Measurements from ENCODE around the gene TENT4A. TPM values are rescaled to one million over a fixed set of nuclear protein-coding genes. Genes with fewer than 3 reads are reported as not detected.

TENT4A gene
- total and polyA plus RNA-seq, 12 donors, result 4.2 to 13.7 (median 11.3) TPM

DNA sequence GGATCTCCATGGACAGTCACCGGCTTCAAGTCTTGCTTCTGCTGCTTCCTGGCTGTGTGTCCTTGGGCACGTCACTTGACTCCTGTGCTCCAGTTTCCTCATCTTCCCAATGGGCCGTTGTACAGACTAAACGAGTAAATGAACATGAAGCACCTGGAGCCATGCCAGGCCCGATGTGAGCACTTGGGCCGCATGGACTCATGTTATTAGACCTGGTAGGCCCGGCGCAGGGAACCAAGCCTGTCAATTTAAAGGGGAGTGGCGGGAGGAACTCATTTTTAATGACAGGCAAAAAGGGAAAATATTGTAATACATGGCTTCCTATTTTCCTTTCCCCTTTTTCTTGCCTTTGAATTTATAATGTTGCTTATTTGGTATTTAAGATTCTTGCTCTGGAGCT, 47.5 kb downstream of the TENT4A start:
- TF ChIP-seq, protein P1, sequence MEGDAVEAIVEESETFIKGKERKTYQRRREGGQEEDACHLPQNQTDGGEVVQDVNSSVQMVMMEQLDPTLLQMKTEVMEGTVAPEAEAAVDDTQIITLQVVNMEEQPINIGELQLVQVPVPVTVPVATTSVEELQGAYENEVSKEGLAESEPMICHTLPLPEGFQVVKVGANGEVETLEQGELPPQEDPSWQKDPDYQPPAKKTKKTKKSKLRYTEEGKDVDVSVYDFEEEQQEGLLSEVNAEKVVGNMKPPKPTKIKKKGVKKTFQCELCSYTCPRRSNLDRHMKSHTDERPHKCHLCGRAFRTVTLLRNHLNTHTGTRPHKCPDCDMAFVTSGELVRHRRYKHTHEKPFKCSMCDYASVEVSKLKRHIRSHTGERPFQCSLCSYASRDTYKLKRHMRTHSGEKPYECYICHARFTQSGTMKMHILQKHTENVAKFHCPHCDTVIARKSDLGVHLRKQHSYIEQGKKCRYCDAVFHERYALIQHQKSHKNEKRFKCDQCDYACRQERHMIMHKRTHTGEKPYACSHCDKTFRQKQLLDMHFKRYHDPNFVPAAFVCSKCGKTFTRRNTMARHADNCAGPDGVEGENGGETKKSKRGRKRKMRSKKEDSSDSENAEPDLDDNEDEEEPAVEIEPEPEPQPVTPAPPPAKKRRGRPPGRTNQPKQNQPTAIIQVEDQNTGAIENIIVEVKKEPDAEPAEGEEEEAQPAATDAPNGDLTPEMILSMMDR (IDR thresholded peaks at IDR 0.05), result no peak
- WGBS, 2 donors, result 70 to 78% methylated on average over 9 of the region's 9 CpGs
- peaks cover 0 to 6% (median 0%) of the 10 kb centered on the region in 11 donors for H3K9me3 ChIP-seq
- intact Hi-C loops (cut with DNase I), result loop anchor here in 5 of 10 donors (10.0 kb wide), 2 partner anchors 634 to 984 kb away; partner anchors contain the start of gene ADCY2 (in 2 of the 5)
- no peaks in the 10 kb centered on the region for H3K27me3 ChIP-seq
- DNase-seq, result no peak
- peaks cover 0 to 7% (median 2%) of the 10 kb centered on the region in 9 donors for H3K4me1 ChIP-seq
- peaks cover 0 to 34% (median 20%) of the 10 kb centered on the region in 9 donors for H3K36me3 ChIP-seq
- H3K4me3 ChIP-seq, result no peak overlapping the region
- peak in 1 of 8 donors; percentile 10 for ATAC-seq
- H3K27ac ChIP-seq, result peak overlapping the region in 1 of 10 donors; percentile 49

DNA sequence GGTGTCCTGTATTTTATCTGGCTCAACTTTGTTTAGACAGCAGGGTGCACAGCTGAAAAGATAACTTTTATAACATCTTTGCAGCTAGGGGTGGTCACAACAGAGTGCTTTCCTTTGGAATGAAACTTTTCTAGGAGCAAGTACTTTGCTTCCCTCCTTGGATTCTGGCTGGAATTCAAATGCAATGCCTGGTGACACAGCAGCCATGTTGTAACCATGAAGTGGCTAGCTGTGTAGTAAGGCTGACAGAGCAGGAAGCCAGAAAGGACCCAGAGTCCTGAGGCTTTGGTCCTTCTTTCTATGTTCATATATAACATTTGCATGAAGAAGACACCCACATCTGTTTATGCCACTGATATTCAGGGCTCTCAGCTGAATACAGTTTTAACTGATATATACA, 48.1 kb downstream of the TENT4A start:
- no peak for DNase-seq
- Histone ChIP-seq H3K4me1 (peaks cover 0 to 13% (median 7%) of the 10 kb centered on the region in 9 donors), H3K4me3 (no peak overlapping the region), H3K9me3 (peaks cover 0 to 6% (median 0%) of the 10 kb centered on the region in 11 donors), H3K27me3 (no peaks in the 10 kb centered on the region), H3K27ac (peak overlapping the region in 1 of 10 donors; percentile 49), H3K36me3 (peaks cover 0 to 27% (median 13%) of the 10 kb centered on the region in 9 donors)
- ATAC-seq, result no peak
- intact Hi-C loops (cut with DNase I), result loop anchor here in 5 of 10 donors (10.0 kb wide), 2 partner anchors 633 to 983 kb away; partner anchors contain the start of gene ADCY2 (in 2 of the 5)
- TF ChIP-seq, protein P1 (IDR thresholded peaks at IDR 0.05), result no peak

DNA sequence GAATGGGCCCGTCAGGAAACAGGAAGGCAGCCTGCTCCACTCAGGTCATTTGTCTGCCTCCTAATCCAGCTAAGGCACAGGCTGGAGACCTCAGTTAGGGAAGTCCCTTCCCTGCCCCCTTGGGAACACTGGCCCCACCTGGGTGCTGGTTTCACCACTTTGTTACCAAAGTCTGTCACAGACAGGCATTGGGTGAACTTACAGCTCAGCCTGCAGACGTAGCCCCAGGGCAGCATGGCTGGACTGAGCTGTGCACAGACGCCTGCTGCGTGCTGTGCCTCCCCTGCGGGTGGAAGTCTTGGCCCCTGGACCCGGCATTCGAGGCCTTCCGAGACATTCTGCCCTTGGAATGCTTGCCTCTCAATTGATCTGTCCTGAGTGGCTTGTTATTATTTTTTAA, 48.9 kb downstream of the TENT4A start:
- ATAC-seq, result no peak
- Histone ChIP-seq H3K27me3 (no peaks in the 10 kb centered on the region), H3K36me3 (peaks cover 0 to 20% (median 10%) of the 10 kb centered on the region in 9 donors), H3K27ac (no peak overlapping the region), H3K9me3 (peaks cover 0 to 6% (median 0%) of the 10 kb centered on the region in 11 donors), H3K4me3 (no peak overlapping the region), H3K4me1 (peaks cover 0 to 21% (median 14%) of the 10 kb centered on the region in 9 donors)
- no peak for DNase-seq
- intact Hi-C loops (cut with DNase I), result loop anchor here in 5 of 10 donors (10.0 kb wide), 2 partner anchors 633 to 983 kb away; partner anchors contain the start of gene ADCY2 (in 2 of the 5)
- WGBS, 2 donors, result 92% methylated on average over 8 of the region's 8 CpGs
- TF ChIP-seq, protein P1 (IDR thresholded peaks at IDR 0.05), result no peak

DNA sequence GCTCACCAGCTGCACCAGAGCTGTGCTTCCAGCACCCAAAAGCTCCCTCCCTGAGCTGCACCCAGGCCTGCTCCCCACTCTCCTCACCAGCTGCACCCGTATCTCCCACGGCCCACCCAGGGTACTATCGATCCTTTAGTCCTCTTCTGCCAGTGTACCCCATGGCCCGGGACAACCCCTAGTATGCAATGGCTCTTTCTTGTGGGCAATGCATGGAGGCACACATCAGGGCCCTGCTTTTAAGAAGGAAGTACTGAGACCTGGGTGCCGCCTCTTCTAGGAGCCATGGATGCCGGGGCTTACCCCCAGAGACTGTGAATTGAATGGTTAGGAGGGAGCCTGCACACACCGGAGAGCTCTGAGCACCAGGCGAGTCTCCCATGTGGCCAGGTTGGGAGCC, 49.5 kb downstream of the TENT4A start:
- DNase-seq (no peak), ATAC-seq (no peak)
- Histone ChIP-seq H3K27ac (no peak overlapping the region), H3K36me3 (peaks cover 0 to 14% (median 6%) of the 10 kb centered on the region in 9 donors), H3K27me3 (no peaks in the 10 kb centered on the region), H3K9me3 (peaks cover 0 to 6% (median 0%) of the 10 kb centered on the region in 11 donors), H3K4me1 (peaks cover 0 to 23% (median 14%) of the 10 kb centered on the region in 9 donors), H3K4me3 (no peak overlapping the region)
- 94 to 96% methylated on average over 8 of the region's 8 CpGs for WGBS, 2 donors
- TF ChIP-seq, protein P1 (IDR thresholded peaks at IDR 0.05), result no peak
- intact Hi-C loops (cut with DNase I), result loop anchor here in 5 of 10 donors (10.0 kb wide), 2 partner anchors 632 to 982 kb away; partner anchors contain the start of gene ADCY2 (in 2 of the 5)

All from heart right ventricle (tissue), 16 donors.